ENCODE measurements around the gene LRRC17.

GRCh38 chr7:102979670-102980069, 66.9 kb downstream of the LRRC17 start:
- no peak for TF ChIP-seq CTCF (IDR thresholded peaks at IDR 0.05)
- TF ChIP-seq POLR2A (IDR thresholded peaks at IDR 0.05) = no peak

Measured in right lobe of liver (tissue), 4 donors.